ENCODE data around the gene TMTC2. TPM values are rescaled to one million over a fixed set of nuclear protein-coding genes. Genes with fewer than 3 reads are reported as not detected.

The TMTC2 gene
- total RNA-seq, 4 donors from 2014 or later, result 19.5 to 35.8 (median 22.9) TPM

- 67 to 92% methylated on average over 2 of the region's 2 CpGs for WGBS, 2 donors
- H3K4me1 ChIP-seq, result no peaks in the 10 kb centered on the region
- no peak for DNase-seq (ENCODE audit: low spot score in 2 of 2)
- H3K27me3 ChIP-seq, result no peaks in the 10 kb centered on the region
- no peaks in the 10 kb centered on the region for H3K9me3 ChIP-seq
- no peaks in the 10 kb centered on the region for H3K36me3 ChIP-seq
- no peak overlapping the region for H3K4me3 ChIP-seq
- TF ChIP-seq POLR2A (IDR thresholded peaks at IDR 0.05), result no peak
- TF ChIP-seq EP300 (IDR thresholded peaks at IDR 0.05), result no peak
- TF ChIP-seq, protein P1, sequence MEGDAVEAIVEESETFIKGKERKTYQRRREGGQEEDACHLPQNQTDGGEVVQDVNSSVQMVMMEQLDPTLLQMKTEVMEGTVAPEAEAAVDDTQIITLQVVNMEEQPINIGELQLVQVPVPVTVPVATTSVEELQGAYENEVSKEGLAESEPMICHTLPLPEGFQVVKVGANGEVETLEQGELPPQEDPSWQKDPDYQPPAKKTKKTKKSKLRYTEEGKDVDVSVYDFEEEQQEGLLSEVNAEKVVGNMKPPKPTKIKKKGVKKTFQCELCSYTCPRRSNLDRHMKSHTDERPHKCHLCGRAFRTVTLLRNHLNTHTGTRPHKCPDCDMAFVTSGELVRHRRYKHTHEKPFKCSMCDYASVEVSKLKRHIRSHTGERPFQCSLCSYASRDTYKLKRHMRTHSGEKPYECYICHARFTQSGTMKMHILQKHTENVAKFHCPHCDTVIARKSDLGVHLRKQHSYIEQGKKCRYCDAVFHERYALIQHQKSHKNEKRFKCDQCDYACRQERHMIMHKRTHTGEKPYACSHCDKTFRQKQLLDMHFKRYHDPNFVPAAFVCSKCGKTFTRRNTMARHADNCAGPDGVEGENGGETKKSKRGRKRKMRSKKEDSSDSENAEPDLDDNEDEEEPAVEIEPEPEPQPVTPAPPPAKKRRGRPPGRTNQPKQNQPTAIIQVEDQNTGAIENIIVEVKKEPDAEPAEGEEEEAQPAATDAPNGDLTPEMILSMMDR (IDR thresholded peaks at IDR 0.05), result no peak
- no peak overlapping the region for H3K27ac ChIP-seq
Measured at GRCh38 chr12:82898441-82898840, 211.7 kb downstream of the TMTC2 start.

- TF ChIP-seq POLR2A (IDR thresholded peaks at IDR 0.05), result no peak
- no peak for TF ChIP-seq EP300 (IDR thresholded peaks at IDR 0.05)
- TF ChIP-seq, protein P1 (IDR thresholded peaks at IDR 0.05), result no peak
- 91 to 94% methylated on average over 5 of the region's 5 CpGs for WGBS, 2 donors
Measured at GRCh38 chr12:82904219-82904790, 217.6 kb downstream of the TMTC2 start.

GRCh38 chr12:82910246-82910893, 223.7 kb downstream of the TMTC2 start:
- Histone ChIP-seq H3K36me3 (no peaks in the 10 kb centered on the region), H3K4me1 (no peaks in the 10 kb centered on the region), H3K27me3 (no peaks in the 10 kb centered on the region), H3K4me3 (no peak overlapping the region), H3K27ac (no peak overlapping the region), H3K9me3 (no peaks in the 10 kb centered on the region)
- TF ChIP-seq, protein P1 (IDR thresholded peaks at IDR 0.05), result no peak
- TF ChIP-seq EP300 (IDR thresholded peaks at IDR 0.05) (no peak), POLR2A (IDR thresholded peaks at IDR 0.05) (no peak)
- DNase-seq (ENCODE audit: low spot score in 2 of 2), result no peak
- WGBS, 2 donors, result 75 to 82% methylated on average over 9 of the region's 9 CpGs

More at GRCh38 chr12:82904219-82904790, 217.6 kb downstream of the TMTC2 start:
- no peaks in the 10 kb centered on the region for H3K4me1 ChIP-seq
- H3K4me3 ChIP-seq, result no peak overlapping the region
- H3K36me3 ChIP-seq, result no peaks in the 10 kb centered on the region
- no peaks in the 10 kb centered on the region for H3K9me3 ChIP-seq
- no peaks in the 10 kb centered on the region for H3K27me3 ChIP-seq
- no peak overlapping the region for H3K27ac ChIP-seq
- DNase-seq (ENCODE audit: low spot score in 2 of 2), result no peak

GRCh38 chr12:82912406-82912805, 225.7 kb downstream of the TMTC2 start:
- no peak overlapping the region for H3K4me3 ChIP-seq
- H3K4me1 ChIP-seq, result no peaks in the 10 kb centered on the region
- no peak for TF ChIP-seq POLR2A (IDR thresholded peaks at IDR 0.05)
- H3K36me3 ChIP-seq, result no peaks in the 10 kb centered on the region
- 77 to 91% methylated on average over 1 of the region's 1 CpG for WGBS, 2 donors
- no peaks in the 10 kb centered on the region for H3K27me3 ChIP-seq
- no peak overlapping the region for H3K27ac ChIP-seq
- H3K9me3 ChIP-seq, result no peaks in the 10 kb centered on the region
- no peak for DNase-seq (ENCODE audit: low spot score in 2 of 2)

- DNase-seq (ENCODE audit: low spot score in 2 of 2), result no peak
- WGBS, 2 donors, result 83 to 90% methylated on average over 7 of the region's 7 CpGs
- TF ChIP-seq, protein P1 (IDR thresholded peaks at IDR 0.05), result no peak
- TF ChIP-seq POLR2A (IDR thresholded peaks at IDR 0.05), result no peak
- TF ChIP-seq EP300 (IDR thresholded peaks at IDR 0.05), result no peak
- Histone ChIP-seq H3K36me3 (no peaks in the 10 kb centered on the region), H3K4me1 (no peaks in the 10 kb centered on the region), H3K4me3 (no peak overlapping the region), H3K9me3 (no peaks in the 10 kb centered on the region), H3K27me3 (no peaks in the 10 kb centered on the region), H3K27ac (no peak overlapping the region)
Measured at GRCh38 chr12:82919388-82920054, 232.8 kb downstream of the TMTC2 start.

Data from tibial nerve (tissue), 4 donors.